ENCODE data around the gene ABCB6.

- TF ChIP-seq CTCF (conservative IDR thresholded peaks at IDR 0.05 in 1 of 2, IDR thresholded peaks at IDR 0.05 in 1 of 2; ENCODE audit: low read depth in 1 of 2, low read length in 2 of 2) (no peak), EZH2 (IDR thresholded peaks at IDR 0.05; ENCODE audit: low read length, missing control alignments) (no peak)
These were observed 55.6 kb downstream of the ABCB6 start for GRCh38 chr2:219163156-219163555.

Measured in fibroblast of lung (primary cell).